HL-60 (cell line): Measurements from ENCODE around the gene KRTAP10-2.
"Not testable (repeated sequence)": the region's sequence is repeated elsewhere in the genome, so short reads cannot be mapped to it uniquely, and the experiment has no call there.

Experiments used
- DNase-seq, 2 experiments: peaks; one replicate each; pipeline ENCODE4 v3.0.0-alpha.2; 2010 to 2020; ENCODE audit warnings: low read depth in 1 of 2, low spot score in 1 of 2
- H3K27ac ChIP-seq: fragments of 250-450 bp; sonication (Bioruptor Pico); replicated peaks from 2 replicates; pipeline ENCODE4 v1.5.1; 2020; ENCODE audit warnings: mild to moderate bottlenecking, moderate library complexity
- H3K27me3 ChIP-seq: fragments of 250-450 bp; sonication (Bioruptor Pico); 2 replicates; pipeline ENCODE4 v1.5.1; 2021; ENCODE audit warnings: mild to moderate bottlenecking, moderate library complexity; ENCODE audit not compliant: insufficient read depth, poor library complexity, severe bottlenecking
- H3K4me3 ChIP-seq: replicated peaks from 2 replicates; pipeline ENCODE4 v1.5.1; 2011; ENCODE audit warnings: mild to moderate bottlenecking, control low read depth, low read length; ENCODE audit not compliant: insufficient read depth
- CTCF ChIP-seq: IDR thresholded peaks from one replicate; pipeline ENCODE4 v1.5.1; 2011; ENCODE audit warnings: low read length, control low read depth, inconsistent platforms; ENCODE audit not compliant: insufficient read depth
- GABPA ChIP-seq: IDR thresholded peaks from 2 replicates; pipeline ENCODE4 v1.6.1; 2012; ENCODE audit warnings: low read depth
- POLR2AphosphoS5 ChIP-seq: IDR thresholded peaks from 2 replicates; pipeline ENCODE4 v1.6.1; 2012; ENCODE audit warnings: low read depth
- REST ChIP-seq: IDR thresholded peaks from 2 replicates; pipeline ENCODE4 v1.6.1; 2012; ENCODE audit warnings: low read depth; ENCODE audit not compliant: insufficient replicate concordance
- SPI1 ChIP-seq: IDR thresholded peaks from 2 replicates; pipeline ENCODE4 v1.6.1; 2012; ENCODE audit warnings: low read depth, mild to moderate bottlenecking, borderline replicate concordance

Gene KRTAP10-2

DNA sequence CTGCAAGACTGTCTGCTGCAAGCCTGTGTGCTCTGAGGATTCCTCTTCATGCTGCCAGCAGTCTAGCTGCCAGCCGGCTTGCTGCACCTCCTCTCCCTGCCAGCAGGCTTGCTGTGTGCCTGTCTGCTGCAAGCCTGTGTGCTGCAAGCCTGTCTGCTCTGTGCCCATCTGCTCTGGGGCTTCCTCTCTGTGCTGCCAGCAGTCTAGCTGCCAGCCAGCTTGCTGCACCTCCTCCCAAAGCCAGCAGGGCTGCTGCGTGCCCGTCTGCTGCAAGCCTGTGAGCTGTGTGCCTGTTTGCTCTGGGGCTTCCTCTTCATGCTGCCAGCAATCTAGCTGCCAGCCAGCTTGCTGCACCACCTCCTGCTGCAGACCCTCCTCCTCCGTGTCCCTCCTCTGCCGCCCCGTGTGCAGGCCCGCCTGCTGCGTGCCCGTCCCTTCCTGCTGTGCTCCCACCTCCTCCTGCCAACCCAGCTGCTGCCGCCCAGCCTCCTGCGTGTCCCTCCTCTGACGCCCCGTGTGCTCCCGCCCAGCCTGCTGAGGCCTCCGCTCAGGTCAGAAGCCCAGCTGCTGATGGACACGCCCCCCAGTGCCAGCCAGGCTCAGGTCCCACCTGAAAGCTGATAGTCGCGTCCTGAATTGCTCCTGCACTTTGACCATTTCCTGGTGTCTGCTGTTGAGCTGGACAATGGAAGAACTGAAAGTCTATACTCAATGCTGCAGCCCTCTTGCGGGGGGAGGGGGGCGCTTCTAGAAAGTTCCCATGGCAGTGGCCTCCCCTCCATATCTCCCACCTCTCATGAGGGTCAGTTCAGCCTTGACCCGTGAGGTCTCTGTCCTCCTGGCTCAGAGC, 23.4 kb upstream of the KRTAP10-2 start:
- H3K27ac ChIP-seq, result no peak overlapping the region
- TF ChIP-seq GABPA (no peak), POLR2AphosphoS5 (no peak), CTCF (no peak), SPI1 (no peak), REST (no peak)
- no peaks in the 10 kb centered on the region for H3K27me3 ChIP-seq
- no peak for DNase-seq
- H3K4me3 ChIP-seq, result no peak overlapping the region

DNA sequence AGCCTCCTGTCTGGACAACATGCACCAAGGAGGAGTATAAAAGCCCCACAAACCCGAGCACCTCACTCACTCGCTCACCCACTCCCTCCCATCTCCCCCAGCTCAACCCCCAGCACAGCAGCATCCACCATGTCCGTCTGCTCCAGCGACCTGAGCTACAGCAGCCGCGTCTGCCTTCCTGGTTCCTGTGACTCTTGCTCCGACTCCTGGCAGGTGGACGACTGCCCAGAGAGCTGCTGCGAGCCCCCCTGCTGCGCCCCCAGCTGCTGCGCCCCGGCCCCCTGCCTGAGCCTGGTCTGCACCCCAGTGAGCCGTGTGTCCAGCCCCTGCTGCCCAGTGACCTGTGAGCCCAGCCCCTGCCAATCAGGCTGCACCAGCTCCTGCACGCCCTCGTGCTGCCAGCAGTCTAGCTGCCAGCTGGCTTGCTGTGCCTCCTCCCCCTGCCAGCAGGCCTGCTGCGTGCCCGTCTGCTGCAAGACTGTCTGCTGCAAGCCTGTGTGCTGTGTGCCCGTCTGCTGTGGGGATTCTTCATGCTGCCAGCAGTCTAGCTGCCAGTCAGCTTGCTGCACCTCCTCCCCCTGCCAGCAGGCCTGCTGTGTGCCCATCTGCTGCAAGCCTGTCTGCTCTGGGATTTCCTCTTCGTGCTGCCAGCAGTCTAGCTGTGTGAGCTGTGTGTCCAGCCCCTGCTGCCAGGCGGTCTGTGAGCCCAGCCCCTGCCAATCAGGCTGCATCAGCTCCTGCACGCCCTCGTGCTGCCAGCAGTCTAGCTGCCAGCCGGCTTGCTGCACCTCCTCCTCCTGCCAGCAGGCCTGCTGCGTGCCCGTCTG, 22.5 kb upstream of the KRTAP10-2 start, which contains the start of gene KRTAP10-4:
Gene KRTAP10-4, plus strand, starts transcription at position 100 of the 827 bp plus-strand sequence. Its CDS starts 30 bp downstream, at position 130.
- not testable (repeated sequence) for DNase-seq, H3K27ac ChIP-seq, H3K4me3 ChIP-seq, H3K27me3 ChIP-seq

DNA sequence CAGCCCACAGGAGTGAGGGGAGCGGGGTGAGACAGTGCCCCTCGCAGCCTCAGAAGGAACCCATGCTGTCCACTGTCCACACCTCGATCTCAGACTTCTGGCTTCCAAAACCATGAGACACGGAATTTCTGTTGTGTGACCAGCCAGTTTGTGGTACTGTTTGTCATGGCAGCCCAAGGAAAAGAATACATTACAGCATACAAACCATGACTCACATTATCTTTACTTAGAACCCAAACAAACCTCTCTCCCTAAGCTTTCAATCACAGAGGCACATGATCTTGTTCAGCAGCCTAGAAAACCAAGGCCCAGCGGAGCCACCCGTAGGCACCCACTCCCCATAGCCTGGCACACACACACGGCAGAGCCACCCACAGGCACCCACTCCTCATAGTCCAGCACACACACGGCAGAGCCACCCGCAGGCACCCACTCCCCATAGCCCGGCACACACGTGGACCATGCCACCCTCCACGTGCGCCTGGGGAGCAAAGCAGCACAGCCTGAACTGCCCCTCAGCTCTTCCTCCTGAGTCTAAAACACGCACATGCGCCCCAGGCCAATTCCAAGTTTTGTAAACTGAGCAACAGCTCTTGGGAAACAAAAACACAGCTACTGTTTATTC, 21.8 kb upstream of the KRTAP10-2 start:
- DNase-seq, result no peak
- Histone ChIP-seq H3K27ac (no peak overlapping the region), H3K4me3 (no peak overlapping the region), H3K27me3 (no peaks in the 10 kb centered on the region)
- no peak for TF ChIP-seq CTCF
- TF ChIP-seq REST, result no peak
- TF ChIP-seq GABPA, result no peak
- no peak for TF ChIP-seq SPI1
- TF ChIP-seq POLR2AphosphoS5, result no peak
